HEK293 (cell line): ENCODE results near the gene TUBGCP6.

Experiments
- CTCF ChIA-PET: fragments of 350-600 bp; formaldehyde crosslinking; extraction: SDS; loops from one replicate; lab custom pipeline; 2021; ENCODE audit warnings: antibody characterized with exemption; lab: Yijun Ruan, JAX
- POLR2A ChIA-PET: fragments of 300-600 bp; formaldehyde crosslinking; extraction: SDS; loops from one replicate; lab custom pipeline; 2020; ENCODE audit warnings: antibody characterized with exemption, inconsistent platforms; lab: Yijun Ruan, JAX
- H3K27ac ChIP-seq: fragments of 200-500 bp; sonication (Bioruptor generic); 2 replicates; pipeline ENCODE4 v1.5.1; 2014; ENCODE audit warnings: low read depth, low read length, control low read depth, inconsistent platforms; ENCODE audit errors: extremely low read depth
- H3K36me3 ChIP-seq, 2 experiments: fragments of 200-500 bp in 1 of 2; sonication (Bioruptor generic) in 1 of 2; 1 replicate in 1 of 2; 2 replicates in 1 of 2; pipeline ENCODE4 v1.5.1; 2014 to 2017; ENCODE audit warnings: inconsistent platforms in 2 of 2, low read length in 2 of 2; ENCODE audit not compliant: control insufficient read depth in 2 of 2, insufficient read depth in 1 of 2
- H3K4me1 ChIP-seq: fragments of 200-500 bp; sonication (Bioruptor generic); 2 replicates; pipeline ENCODE4 v1.5.1; 2014; ENCODE audit warnings: mild to moderate bottlenecking, low read length, inconsistent platforms; ENCODE audit not compliant: control insufficient read depth, insufficient read depth
- H3K4me3 ChIP-seq: 2 replicates; pipeline ENCODE4 v1.5.1; 2011; ENCODE audit warnings: low read depth, mild to moderate bottlenecking, control low read depth, low read length, moderate library complexity
- H3K9me3 ChIP-seq: fragments of 200-500 bp; sonication (Bioruptor generic); 2 replicates; pipeline ENCODE4 v1.5.1; 2014; ENCODE audit warnings: low read depth, low read length, inconsistent platforms; ENCODE audit not compliant: control insufficient read depth, insufficient read depth
- EGR2 ChIP-seq: fragments of 450-650 bp; formaldehyde crosslinking; IDR thresholded peaks from 2 replicates; pipeline ENCODE4 v1.5.1; 2016; ENCODE audit warnings: low read depth, missing biosample characterization, missing genetic modification characterization
- GLIS1 ChIP-seq: fragments of 450-650 bp; formaldehyde crosslinking; IDR thresholded peaks from 2 replicates; pipeline ENCODE4 v1.5.1; 2016; ENCODE audit warnings: missing biosample characterization, missing genetic modification characterization
- KLF1 ChIP-seq: fragments of 450-650 bp; formaldehyde crosslinking; IDR thresholded peaks from 2 replicates; pipeline ENCODE4 v1.5.1; 2016; ENCODE audit warnings: missing biosample characterization, missing genetic modification characterization
- OSR2 ChIP-seq: fragments of 450-650 bp; formaldehyde crosslinking; IDR thresholded peaks from 2 replicates; pipeline ENCODE4 v1.5.1; 2016; ENCODE audit warnings: missing biosample characterization, missing genetic modification characterization
- ZFHX2 ChIP-seq: fragments of 450-650 bp; formaldehyde crosslinking; conservative IDR thresholded peaks from 2 replicates; pipeline ENCODE4 v1.5.1; 2016; ENCODE audit warnings: missing biosample characterization, missing genetic modification characterization
- ZFP37 ChIP-seq: fragments of 450-650 bp; formaldehyde crosslinking; IDR thresholded peaks from 2 replicates; pipeline ENCODE4 v1.5.1; 2016; ENCODE audit warnings: missing biosample characterization, missing genetic modification characterization
- ZIC2 ChIP-seq: fragments of 450-650 bp; formaldehyde crosslinking; IDR thresholded peaks from 2 replicates; pipeline ENCODE4 v1.5.1; 2016; ENCODE audit warnings: missing biosample characterization, missing genetic modification characterization
- ZNF112 ChIP-seq: fragments of 450-650 bp; formaldehyde crosslinking; IDR thresholded peaks from 2 replicates; pipeline ENCODE4 v1.5.0; 2017; ENCODE audit warnings: missing biosample characterization, missing genetic modification characterization
- ZNF146 ChIP-seq: fragments of 450-650 bp; formaldehyde crosslinking; IDR thresholded peaks from 2 replicates; pipeline ENCODE4 v1.5.1; 2016; ENCODE audit warnings: missing biosample characterization, missing genetic modification characterization
- ZNF169 ChIP-seq: fragments of 450-650 bp; formaldehyde crosslinking; IDR thresholded peaks from 2 replicates; pipeline ENCODE4 v1.5.1; 2016; ENCODE audit warnings: missing biosample characterization, missing genetic modification characterization
- ZNF221 ChIP-seq: fragments of 450-650 bp; formaldehyde crosslinking; IDR thresholded peaks from 2 replicates; pipeline ENCODE4 v1.5.1; 2017; ENCODE audit warnings: missing biosample characterization, missing genetic modification characterization, borderline replicate concordance
- ZNF23 ChIP-seq: fragments of 450-650 bp; formaldehyde crosslinking; IDR thresholded peaks from 2 replicates; pipeline ENCODE4 v1.5.1; 2016; ENCODE audit warnings: missing biosample characterization, missing genetic modification characterization, borderline replicate concordance
- ZNF549 ChIP-seq: fragments of 450-650 bp; IDR thresholded peaks from 2 replicates; pipeline ENCODE4 v1.5.1; 2018; ENCODE audit warnings: missing biosample characterization, missing genetic modification characterization, mild to moderate bottlenecking, inconsistent platforms, moderate library complexity
- ZNF555 ChIP-seq: fragments of 450-650 bp; formaldehyde crosslinking; conservative IDR thresholded peaks from 2 replicates; pipeline ENCODE4 v1.5.1; 2017; ENCODE audit warnings: missing biosample characterization, mild to moderate bottlenecking, missing genetic modification characterization, inconsistent platforms
- ZNF660 ChIP-seq: fragments of 450-650 bp; IDR thresholded peaks from 2 replicates; pipeline ENCODE4 v1.5.1; 2018; ENCODE audit warnings: missing biosample characterization, mild to moderate bottlenecking, missing genetic modification characterization
- ZNF664 ChIP-seq: fragments of 450-650 bp; formaldehyde crosslinking; IDR thresholded peaks from 2 replicates; pipeline ENCODE4 v1.5.1; 2016; ENCODE audit warnings: missing biosample characterization, missing genetic modification characterization
- ZNF785 ChIP-seq: fragments of 450-650 bp; formaldehyde crosslinking; IDR thresholded peaks from 2 replicates; pipeline ENCODE4 v1.5.1; 2016; ENCODE audit warnings: missing biosample characterization, missing genetic modification characterization
- ZNF792 ChIP-seq: fragments of 450-650 bp; formaldehyde crosslinking; IDR thresholded peaks from 2 replicates; pipeline ENCODE4 v1.5.1; 2016; ENCODE audit warnings: missing biosample characterization, missing genetic modification characterization
- ZSCAN23 ChIP-seq: fragments of 450-650 bp; formaldehyde crosslinking; IDR thresholded peaks from 2 replicates; pipeline ENCODE4 v1.5.1; 2016; ENCODE audit warnings: missing biosample characterization, missing genetic modification characterization
- ZXDB ChIP-seq: fragments of 450-650 bp; formaldehyde crosslinking; IDR thresholded peaks from 2 replicates; pipeline ENCODE4 v1.5.1; 2016; ENCODE audit warnings: missing biosample characterization, missing genetic modification characterization
- TF ChIP-seq, protein P1 (sequence below): fragments of 450-650 bp; formaldehyde crosslinking; IDR thresholded peaks from 2 replicates; pipeline ENCODE4 v1.5.1; 2016; ENCODE audit warnings: missing biosample characterization, missing genetic modification characterization, borderline replicate concordance
- TF ChIP-seq, protein P2 (sequence below): fragments of 450-650 bp; formaldehyde crosslinking; IDR thresholded peaks from 2 replicates; pipeline ENCODE4 v1.5.1; 2016; ENCODE audit warnings: missing biosample characterization, missing genetic modification characterization
- TF ChIP-seq, protein P3 (sequence below): fragments of 450-650 bp; formaldehyde crosslinking; IDR thresholded peaks from 2 replicates; pipeline ENCODE4; 2016; ENCODE audit warnings: missing biosample characterization, missing genetic modification characterization

The TUBGCP6 gene

DNA sequence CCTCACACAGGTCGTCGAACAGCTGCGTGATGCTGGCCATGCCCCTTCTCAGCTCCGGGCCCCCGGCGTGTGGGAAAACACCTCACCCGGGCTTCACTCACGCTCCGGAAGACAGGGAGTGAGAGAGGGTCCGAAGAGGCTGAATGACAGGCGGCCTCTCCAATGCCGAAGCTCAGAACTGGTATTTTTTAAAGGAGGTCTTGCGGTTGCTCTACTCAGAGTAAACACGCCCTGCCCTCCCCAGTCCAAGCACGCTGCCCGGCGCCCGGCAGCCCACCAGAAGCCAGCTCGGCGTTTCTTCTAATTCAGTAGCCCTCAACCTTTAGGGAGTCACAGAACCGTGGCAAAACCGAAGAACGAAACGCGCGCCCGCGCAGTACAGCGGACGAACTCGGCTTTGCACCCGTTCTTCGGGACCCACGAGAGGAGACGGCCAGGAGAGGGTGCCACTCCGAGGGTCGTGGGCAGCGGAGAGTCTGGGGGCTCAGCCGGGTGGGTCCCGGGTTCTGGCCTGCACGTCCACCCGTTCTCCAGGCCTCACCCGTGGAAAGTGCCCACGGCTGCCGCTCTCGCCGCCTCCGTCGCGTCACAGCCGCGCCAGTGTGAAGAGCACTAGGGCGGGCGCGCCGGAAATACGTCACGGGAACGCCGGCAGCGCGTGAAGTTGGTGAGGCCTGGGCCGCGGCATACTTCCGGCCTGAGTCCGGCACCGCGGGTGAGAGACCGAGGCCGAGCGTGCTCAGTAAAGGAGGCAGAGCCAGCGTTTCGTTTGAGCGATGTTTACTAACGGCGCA, at the start of gene TUBGCP6 (continued):
- no peak for TF ChIP-seq ZNF23 (tag by site-specific recombination)
- TF ChIP-seq ZNF549, result no peak

DNA sequence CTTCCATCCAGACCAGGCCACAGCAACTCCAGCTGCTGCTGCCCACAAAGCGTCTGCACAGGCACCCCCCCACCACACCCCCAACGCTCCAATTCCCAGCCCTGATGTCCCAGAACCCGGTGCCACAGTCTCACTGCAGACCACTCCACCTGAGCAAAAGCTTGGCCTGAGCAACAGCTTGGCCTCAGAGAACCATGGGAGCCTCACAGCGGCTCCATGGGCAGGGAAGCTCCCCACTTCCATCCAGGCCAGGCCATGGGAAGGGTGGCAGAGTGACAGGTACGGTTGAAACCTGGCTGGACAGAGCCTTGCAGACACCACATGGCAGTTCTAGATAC, 49.5 kb upstream of the TUBGCP6 start:
- H3K4me1 ChIP-seq, result no peaks in the 10 kb centered on the region

DNA sequence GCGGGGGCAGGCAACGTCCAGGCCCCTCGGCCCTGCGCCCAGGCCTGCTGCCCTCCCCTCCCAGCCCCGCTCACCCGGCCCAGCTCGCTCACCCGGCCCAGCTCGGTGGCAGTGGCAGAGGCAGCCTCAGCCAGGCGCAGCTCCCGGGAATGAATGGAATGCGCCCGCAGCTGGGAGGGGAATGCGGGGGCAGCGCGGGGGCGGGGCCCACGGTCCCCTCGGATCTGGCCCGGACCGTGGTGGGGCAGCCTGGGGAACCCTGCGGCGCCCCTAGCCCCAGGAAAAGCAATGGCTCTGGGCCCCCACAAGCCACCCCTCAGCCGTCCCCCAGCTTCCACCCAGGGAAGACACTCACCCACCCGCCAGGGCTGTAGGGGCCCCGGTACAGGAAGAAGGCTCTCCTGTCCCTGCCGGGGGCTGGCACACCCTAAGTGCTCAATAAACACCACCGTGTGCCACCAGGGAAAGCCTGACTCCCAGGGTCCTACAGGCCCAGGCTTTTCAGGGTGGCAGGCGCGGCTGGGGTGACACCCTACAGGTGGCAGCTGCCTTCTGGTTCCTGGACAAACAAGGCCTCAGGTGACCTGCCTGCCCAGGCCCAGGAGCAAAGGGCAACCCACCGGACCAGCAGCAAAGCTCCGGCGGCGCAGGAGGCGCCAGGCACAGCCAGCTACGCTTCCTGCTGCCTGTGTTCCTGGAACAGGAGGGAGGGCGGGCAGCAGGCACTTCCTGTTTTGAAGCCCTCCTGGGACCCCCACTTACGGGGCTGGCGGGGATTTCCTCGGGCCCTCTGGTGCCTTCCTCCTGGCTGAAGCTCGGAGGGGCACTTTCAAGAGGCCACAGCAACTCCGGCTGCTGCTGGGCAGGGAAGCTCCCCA, 48.9 kb upstream of the TUBGCP6 start:
- peaks cover 0 to 57% of the 10 kb centered on the region in 2 experiments; a peak in 2 of 3 replicates for H3K36me3 ChIP-seq
- no peak for TF ChIP-seq KLF1
- no peak for TF ChIP-seq ZSCAN23 (tag by site-specific recombination)
- no peak for TF ChIP-seq ZNF555 (tag by site-specific recombination)
- no peak for TF ChIP-seq ZNF221 (tag by site-specific recombination)
- TF ChIP-seq ZNF664, result 0 out of 2 replicates have a peak, but pooled peaks have one; percentile 27
- peak; percentile 69 for TF ChIP-seq ZIC2 (tag by site-specific recombination)
- TF ChIP-seq, protein P1, sequence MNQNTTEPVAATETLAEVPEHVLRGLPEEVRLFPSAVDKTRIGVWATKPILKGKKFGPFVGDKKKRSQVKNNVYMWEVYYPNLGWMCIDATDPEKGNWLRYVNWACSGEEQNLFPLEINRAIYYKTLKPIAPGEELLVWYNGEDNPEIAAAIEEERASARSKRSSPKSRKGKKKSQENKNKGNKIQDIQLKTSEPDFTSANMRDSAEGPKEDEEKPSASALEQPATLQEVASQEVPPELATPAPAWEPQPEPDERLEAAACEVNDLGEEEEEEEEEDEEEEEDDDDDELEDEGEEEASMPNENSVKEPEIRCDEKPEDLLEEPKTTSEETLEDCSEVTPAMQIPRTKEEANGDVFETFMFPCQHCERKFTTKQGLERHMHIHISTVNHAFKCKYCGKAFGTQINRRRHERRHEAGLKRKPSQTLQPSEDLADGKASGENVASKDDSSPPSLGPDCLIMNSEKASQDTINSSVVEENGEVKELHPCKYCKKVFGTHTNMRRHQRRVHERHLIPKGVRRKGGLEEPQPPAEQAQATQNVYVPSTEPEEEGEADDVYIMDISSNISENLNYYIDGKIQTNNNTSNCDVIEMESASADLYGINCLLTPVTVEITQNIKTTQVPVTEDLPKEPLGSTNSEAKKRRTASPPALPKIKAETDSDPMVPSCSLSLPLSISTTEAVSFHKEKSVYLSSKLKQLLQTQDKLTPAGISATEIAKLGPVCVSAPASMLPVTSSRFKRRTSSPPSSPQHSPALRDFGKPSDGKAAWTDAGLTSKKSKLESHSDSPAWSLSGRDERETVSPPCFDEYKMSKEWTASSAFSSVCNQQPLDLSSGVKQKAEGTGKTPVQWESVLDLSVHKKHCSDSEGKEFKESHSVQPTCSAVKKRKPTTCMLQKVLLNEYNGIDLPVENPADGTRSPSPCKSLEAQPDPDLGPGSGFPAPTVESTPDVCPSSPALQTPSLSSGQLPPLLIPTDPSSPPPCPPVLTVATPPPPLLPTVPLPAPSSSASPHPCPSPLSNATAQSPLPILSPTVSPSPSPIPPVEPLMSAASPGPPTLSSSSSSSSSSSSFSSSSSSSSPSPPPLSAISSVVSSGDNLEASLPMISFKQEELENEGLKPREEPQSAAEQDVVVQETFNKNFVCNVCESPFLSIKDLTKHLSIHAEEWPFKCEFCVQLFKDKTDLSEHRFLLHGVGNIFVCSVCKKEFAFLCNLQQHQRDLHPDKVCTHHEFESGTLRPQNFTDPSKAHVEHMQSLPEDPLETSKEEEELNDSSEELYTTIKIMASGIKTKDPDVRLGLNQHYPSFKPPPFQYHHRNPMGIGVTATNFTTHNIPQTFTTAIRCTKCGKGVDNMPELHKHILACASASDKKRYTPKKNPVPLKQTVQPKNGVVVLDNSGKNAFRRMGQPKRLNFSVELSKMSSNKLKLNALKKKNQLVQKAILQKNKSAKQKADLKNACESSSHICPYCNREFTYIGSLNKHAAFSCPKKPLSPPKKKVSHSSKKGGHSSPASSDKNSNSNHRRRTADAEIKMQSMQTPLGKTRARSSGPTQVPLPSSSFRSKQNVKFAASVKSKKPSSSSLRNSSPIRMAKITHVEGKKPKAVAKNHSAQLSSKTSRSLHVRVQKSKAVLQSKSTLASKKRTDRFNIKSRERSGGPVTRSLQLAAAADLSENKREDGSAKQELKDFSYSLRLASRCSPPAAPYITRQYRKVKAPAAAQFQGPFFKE (tag by site-specific recombination), result no peak
- TF ChIP-seq ZFHX2 (tag by site-specific recombination), result peak; percentile 84
- no peak for TF ChIP-seq ZNF785 (tag by site-specific recombination)
- TF ChIP-seq ZNF660 (tag by site-specific recombination), result no peak
- TF ChIP-seq GLIS1 (tag by site-specific recombination), result peak; percentile 11; the same call in 1 of the 2 replicates
- peak; percentile 65 for TF ChIP-seq EGR2 (tag by site-specific recombination)
- no peak overlapping the region for H3K4me3 ChIP-seq
- no peaks in the 10 kb centered on the region for H3K9me3 ChIP-seq
- POLR2A ChIA-PET, result interaction anchor here (0.9 to 3.3 kb wide), 5 partner anchors 9 to 214 kb away, joined by 3 to 37 read pairs (median 6); partner anchors contain the start of genes LMF2, NCAPH2 and PLXNB2
- H3K4me1 ChIP-seq, result no peaks in the 10 kb centered on the region
- H3K27ac ChIP-seq, result no peak overlapping the region
- CTCF ChIA-PET, result interaction anchor here (0.6 to 2.6 kb wide), 8 partner anchors 9 to 402 kb away, joined by 3 to 14 read pairs (median 4); partner anchors contain the start of gene DENND6B

More for the DNA sequence above, 49.5 kb upstream of the TUBGCP6 start:
- CTCF ChIA-PET, result interaction anchor here (0.6 to 2.6 kb wide), 8 partner anchors 9 to 402 kb away, joined by 3 to 14 read pairs (median 4); partner anchors contain the start of gene DENND6B
- TF ChIP-seq ZNF112 (tag by site-specific recombination) (no peak), ZFP37 (no peak), OSR2 (tag by site-specific recombination) (no peak), ZNF169 (tag by site-specific recombination) (no peak), ZXDB (tag by site-specific recombination) (no peak), ZNF792 (tag by site-specific recombination) (no peak), ZNF146 (no peak)
- TF ChIP-seq, protein P2, sequence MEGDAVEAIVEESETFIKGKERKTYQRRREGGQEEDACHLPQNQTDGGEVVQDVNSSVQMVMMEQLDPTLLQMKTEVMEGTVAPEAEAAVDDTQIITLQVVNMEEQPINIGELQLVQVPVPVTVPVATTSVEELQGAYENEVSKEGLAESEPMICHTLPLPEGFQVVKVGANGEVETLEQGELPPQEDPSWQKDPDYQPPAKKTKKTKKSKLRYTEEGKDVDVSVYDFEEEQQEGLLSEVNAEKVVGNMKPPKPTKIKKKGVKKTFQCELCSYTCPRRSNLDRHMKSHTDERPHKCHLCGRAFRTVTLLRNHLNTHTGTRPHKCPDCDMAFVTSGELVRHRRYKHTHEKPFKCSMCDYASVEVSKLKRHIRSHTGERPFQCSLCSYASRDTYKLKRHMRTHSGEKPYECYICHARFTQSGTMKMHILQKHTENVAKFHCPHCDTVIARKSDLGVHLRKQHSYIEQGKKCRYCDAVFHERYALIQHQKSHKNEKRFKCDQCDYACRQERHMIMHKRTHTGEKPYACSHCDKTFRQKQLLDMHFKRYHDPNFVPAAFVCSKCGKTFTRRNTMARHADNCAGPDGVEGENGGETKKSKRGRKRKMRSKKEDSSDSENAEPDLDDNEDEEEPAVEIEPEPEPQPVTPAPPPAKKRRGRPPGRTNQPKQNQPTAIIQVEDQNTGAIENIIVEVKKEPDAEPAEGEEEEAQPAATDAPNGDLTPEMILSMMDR, result no peak
- TF ChIP-seq, protein P3, sequence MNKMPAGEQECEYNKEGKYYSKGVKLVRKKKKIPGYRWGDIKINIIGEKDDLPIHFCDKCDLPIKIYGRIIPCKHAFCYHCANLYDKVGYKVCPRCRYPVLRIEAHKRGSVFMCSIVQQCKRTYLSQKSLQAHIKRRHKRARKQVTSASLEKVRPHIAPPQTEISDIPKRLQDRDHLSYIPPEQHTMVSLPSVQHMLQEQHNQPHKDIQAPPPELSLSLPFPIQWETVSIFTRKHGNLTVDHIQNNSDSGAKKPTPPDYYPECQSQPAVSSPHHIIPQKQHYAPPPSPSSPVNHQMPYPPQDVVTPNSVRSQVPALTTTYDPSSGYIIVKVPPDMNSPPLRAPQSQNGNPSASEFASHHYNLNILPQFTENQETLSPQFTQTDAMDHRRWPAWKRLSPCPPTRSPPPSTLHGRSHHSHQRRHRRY (tag by site-specific recombination), result no peak
- TF ChIP-seq, all 188 proteins: peak for 0
- no peaks in the 10 kb centered on the region for H3K9me3 ChIP-seq
- POLR2A ChIA-PET, result interaction anchor here (0.9 to 3.3 kb wide), 4 partner anchors 8 to 30 kb away, joined by 4 to 37 read pairs (median 6); partner anchors contain the start of gene PLXNB2
- no peak overlapping the region for H3K4me3 ChIP-seq
- H3K27ac ChIP-seq, result no peak overlapping the region
- H3K36me3 ChIP-seq, result peaks cover 0 to 51% of the 10 kb centered on the region in 2 experiments; a peak in 2 of 3 replicates
